ENCODE results near the gene RCOR3.

RCOR3 gene

DNA sequence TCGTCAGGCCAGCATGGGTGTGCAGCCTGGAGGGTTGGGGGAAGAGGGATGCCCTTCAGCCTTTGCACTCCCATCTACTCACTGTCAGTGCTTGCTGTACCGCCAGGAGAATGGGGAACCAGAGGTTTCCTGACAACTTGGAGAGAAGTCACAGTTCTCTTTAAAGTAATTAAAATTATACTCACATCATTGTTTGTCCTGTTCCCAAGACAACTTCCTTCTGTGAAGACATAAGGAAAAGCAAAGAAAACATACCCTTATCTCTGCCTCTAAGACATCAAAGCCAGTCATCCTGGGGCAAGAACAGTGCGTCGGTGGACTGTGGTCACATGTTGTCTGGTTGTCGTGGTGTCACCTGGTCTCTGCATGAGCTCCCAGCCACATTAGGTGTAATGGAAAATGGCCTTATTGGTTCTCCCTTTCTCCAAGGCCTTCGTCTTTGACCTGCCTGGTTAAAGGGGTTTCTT is 85.0 kb downstream of the RCOR3 start:
- no peaks in the 10 kb centered on the region; the same call in 1 of the 2 replicates for H4K20me1 ChIP-seq (ENCODE audit: insufficient read depth, low read length)
- H3K36me3 ChIP-seq (ENCODE audit: insufficient read depth, low read length): no peaks in the 10 kb centered on the region
- no peaks in the 10 kb centered on the region for H3K79me2 ChIP-seq (ENCODE audit: insufficient read depth, low read length)
- no peak overlapping the region for H3K4me2 ChIP-seq (ENCODE audit: insufficient read depth, low read length)
- no peaks in the 10 kb centered on the region for H3K27me3 ChIP-seq (ENCODE audit: insufficient read depth, low read length, poor library complexity)
- ATAC-seq (ENCODE audit: insufficient read depth, low read depth): no peak; the same call in 2 of the 3 replicates
- H3K4me3 ChIP-seq (ENCODE audit: low read depth in 1 of 2, low read length in 2 of 2): no peak overlapping the region
- no peak for DNase-seq
- H3K27ac ChIP-seq (ENCODE audit: low read length): no peak overlapping the region
- no peak overlapping the region for H3K9ac ChIP-seq (ENCODE audit: low read depth, low read length)
- H3K9me3 ChIP-seq (ENCODE audit: insufficient read depth, low read length, severe bottlenecking): no peaks in the 10 kb centered on the region
- TF ChIP-seq, protein P1, sequence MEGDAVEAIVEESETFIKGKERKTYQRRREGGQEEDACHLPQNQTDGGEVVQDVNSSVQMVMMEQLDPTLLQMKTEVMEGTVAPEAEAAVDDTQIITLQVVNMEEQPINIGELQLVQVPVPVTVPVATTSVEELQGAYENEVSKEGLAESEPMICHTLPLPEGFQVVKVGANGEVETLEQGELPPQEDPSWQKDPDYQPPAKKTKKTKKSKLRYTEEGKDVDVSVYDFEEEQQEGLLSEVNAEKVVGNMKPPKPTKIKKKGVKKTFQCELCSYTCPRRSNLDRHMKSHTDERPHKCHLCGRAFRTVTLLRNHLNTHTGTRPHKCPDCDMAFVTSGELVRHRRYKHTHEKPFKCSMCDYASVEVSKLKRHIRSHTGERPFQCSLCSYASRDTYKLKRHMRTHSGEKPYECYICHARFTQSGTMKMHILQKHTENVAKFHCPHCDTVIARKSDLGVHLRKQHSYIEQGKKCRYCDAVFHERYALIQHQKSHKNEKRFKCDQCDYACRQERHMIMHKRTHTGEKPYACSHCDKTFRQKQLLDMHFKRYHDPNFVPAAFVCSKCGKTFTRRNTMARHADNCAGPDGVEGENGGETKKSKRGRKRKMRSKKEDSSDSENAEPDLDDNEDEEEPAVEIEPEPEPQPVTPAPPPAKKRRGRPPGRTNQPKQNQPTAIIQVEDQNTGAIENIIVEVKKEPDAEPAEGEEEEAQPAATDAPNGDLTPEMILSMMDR (IDR thresholded peaks at IDR 0.05; ENCODE audit: borderline replicate concordance, extremely low read depth, low read length, poor library complexity, severe bottlenecking): no peak
- TF ChIP-seq EZH2 (IDR thresholded peaks at IDR 0.05; ENCODE audit: borderline replicate concordance, low read depth, low read length, severe bottlenecking): no peak
- no peak overlapping the region for H2AFZ ChIP-seq (ENCODE audit: low read depth, low read length)
- H3K4me1 ChIP-seq (ENCODE audit: insufficient read depth, low read length): no peaks in the 10 kb centered on the region

DNA sequence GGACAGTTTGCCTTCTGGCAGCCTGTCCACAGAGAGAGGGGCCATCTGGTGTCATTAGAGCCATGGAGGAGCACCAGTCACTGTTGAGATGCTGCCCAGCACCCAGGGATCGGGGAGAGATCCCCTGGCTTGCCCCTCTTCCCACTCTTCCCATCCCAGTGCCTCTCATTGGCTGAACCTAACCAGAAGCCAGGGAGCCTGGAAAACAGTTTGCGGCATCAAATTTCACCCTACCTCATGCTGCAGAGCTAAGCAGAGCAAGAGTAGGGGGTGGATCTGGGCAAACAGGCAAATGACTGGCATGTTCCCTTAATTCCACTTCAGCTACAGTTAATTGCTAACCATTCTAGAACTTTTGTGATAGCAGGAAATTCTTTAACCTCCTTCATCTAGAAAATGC is 86.6 kb downstream of the RCOR3 start:
- no peaks in the 10 kb centered on the region for H3K36me3 ChIP-seq (ENCODE audit: insufficient read depth, low read length)

DNA sequence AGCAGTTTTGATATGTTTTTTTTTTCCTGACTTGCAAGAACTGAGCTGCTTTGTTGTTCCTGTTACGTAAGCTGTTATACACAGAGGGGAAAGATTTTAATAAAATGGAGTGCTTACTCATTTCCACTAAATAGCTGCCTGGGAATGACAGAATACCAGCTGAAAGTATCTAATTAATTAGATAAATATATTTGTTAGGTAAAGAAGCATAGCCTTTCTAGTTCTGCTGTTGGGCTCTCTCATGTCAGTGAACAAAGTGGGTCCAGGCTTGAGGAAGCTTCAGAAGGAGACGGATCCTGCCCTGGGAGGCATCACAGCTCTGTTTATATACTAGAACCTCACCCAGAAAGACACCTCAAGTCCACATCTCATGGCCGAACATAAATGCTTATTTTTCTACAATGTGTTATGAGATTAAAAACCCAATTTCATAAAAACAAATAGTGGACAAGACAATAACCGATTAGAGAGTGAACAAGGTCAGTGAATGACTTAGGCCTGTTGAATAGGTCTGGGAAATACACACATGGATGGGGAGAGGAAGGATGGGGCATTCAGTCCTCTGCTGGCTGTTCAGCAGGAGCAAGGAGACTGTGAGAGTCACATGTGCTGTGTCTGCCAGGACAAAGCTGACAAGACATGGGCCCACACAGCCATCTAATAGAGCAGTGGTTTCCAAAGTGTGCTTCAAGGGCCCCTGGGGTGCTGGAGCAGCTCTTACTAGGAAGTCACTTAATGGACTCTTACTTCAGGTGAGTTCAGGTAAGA is 88.1 kb downstream of the RCOR3 start:
- Histone ChIP-seq H3K9me3 (ENCODE audit: insufficient read depth, low read length, severe bottlenecking) (peaks cover 5% of the 10 kb centered on the region), H3K9ac (ENCODE audit: low read depth, low read length) (no peak overlapping the region), H3K4me2 (ENCODE audit: insufficient read depth, low read length) (no peak overlapping the region), H2AFZ (ENCODE audit: low read depth, low read length) (no peak overlapping the region), H3K4me3 (ENCODE audit: low read depth in 1 of 2, low read length in 2 of 2) (no peak overlapping the region), H3K79me2 (ENCODE audit: insufficient read depth, low read length) (no peaks in the 10 kb centered on the region), H3K4me1 (ENCODE audit: insufficient read depth, low read length) (no peaks in the 10 kb centered on the region), H4K20me1 (ENCODE audit: insufficient read depth, low read length) (no peaks in the 10 kb centered on the region), H3K27ac (ENCODE audit: low read length) (no peak overlapping the region), H3K27me3 (ENCODE audit: insufficient read depth, low read length, poor library complexity) (no peaks in the 10 kb centered on the region), H3K36me3 (ENCODE audit: insufficient read depth, low read length) (no peaks in the 10 kb centered on the region)
- DNase-seq (no peak), ATAC-seq (ENCODE audit: insufficient read depth, low read depth) (no peak)
- no peak for TF ChIP-seq EZH2 (IDR thresholded peaks at IDR 0.05; ENCODE audit: borderline replicate concordance, low read depth, low read length, severe bottlenecking)
- TF ChIP-seq, protein P1 (IDR thresholded peaks at IDR 0.05; ENCODE audit: borderline replicate concordance, extremely low read depth, low read length, poor library complexity, severe bottlenecking): no peak

More for the DNA sequence above, 86.6 kb downstream of the RCOR3 start:
- Histone ChIP-seq H4K20me1 (ENCODE audit: insufficient read depth, low read length) (no peaks in the 10 kb centered on the region), H2AFZ (ENCODE audit: low read depth, low read length) (no peak overlapping the region), H3K9ac (ENCODE audit: low read depth, low read length) (no peak overlapping the region), H3K27ac (ENCODE audit: low read length) (no peak overlapping the region), H3K4me2 (ENCODE audit: insufficient read depth, low read length) (no peak overlapping the region), H3K27me3 (ENCODE audit: insufficient read depth, low read length, poor library complexity) (no peaks in the 10 kb centered on the region), H3K79me2 (ENCODE audit: insufficient read depth, low read length) (no peaks in the 10 kb centered on the region), H3K4me1 (ENCODE audit: insufficient read depth, low read length) (no peaks in the 10 kb centered on the region), H3K9me3 (ENCODE audit: insufficient read depth, low read length, severe bottlenecking) (no peaks in the 10 kb centered on the region), H3K4me3 (ENCODE audit: low read depth in 1 of 2, low read length in 2 of 2) (no peak overlapping the region)
- DNase-seq (no peak), ATAC-seq (ENCODE audit: insufficient read depth, low read depth) (no peak)
- no peak for TF ChIP-seq EZH2 (IDR thresholded peaks at IDR 0.05; ENCODE audit: borderline replicate concordance, low read depth, low read length, severe bottlenecking)
- TF ChIP-seq, protein P1 (IDR thresholded peaks at IDR 0.05; ENCODE audit: borderline replicate concordance, extremely low read depth, low read length, poor library complexity, severe bottlenecking): no peak

All from DND-41 (cell line).